Endothelial cell of hepatic sinusoid (primary cell): ENCODE data around the gene TXNL4A.

ENCODE experiments used
- in situ Hi-C: cut with HindIII; loops from 2 replicates; pipeline ENCODE4 v1.10.0; 2017; ENCODE audit warnings: low sequenced_read_pairs

Gene TXNL4A

DNA sequence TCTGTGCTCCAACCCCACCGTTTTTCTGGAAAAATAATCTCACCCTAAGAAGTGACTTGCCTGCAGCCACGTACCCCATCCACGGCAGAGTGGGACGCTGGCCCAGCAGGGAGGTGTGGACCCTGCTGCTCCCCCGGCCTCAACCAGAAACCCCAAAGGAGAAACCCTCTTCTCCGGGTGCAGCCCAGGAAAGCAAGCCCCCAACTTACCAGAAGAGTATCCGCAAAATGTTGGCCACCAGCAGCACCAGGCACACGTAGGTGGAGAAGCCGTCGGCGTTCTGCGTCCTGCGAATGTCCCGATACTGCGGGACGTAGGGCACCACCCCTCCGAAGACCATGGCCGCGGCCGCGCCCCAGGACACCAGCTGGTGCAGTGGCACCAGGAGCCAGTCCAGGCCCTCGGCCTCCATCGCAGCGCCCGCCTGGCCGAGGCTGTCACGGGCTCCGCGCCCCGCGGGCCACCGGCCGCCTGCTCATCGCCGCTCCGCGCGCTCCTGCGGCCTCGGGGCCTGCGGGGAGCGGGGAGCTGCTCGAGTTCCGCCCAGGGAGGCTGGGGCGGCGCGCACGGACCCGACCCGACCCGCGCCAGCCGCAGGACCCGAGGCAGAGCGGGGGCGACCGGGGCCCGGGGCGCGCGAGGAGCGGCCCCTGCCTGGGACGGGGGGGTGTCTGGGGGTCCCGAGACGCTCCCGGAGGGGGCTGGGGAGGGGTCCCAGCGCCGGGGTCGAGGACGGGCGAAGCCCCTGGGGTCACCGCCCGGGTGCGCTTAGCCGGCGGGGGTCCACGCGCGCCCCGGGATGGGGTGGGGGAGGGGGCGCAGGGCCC lies 37.6 kb downstream of the TXNL4A start:
- in situ Hi-C loops = no loop called here

GRCh38 chr18:79949697-79950487 lies 38.5 kb downstream of the TXNL4A start:
- in situ Hi-C loops = no loop called here

GRCh38 chr18:79948719-79949411 lies 39.5 kb downstream of the TXNL4A start:
- in situ Hi-C loops = no loop called here

- in situ Hi-C loops = no loop called here
Measured at GRCh38 chr18:79947881-79948610, 40.3 kb downstream of the TXNL4A start.

DNA sequence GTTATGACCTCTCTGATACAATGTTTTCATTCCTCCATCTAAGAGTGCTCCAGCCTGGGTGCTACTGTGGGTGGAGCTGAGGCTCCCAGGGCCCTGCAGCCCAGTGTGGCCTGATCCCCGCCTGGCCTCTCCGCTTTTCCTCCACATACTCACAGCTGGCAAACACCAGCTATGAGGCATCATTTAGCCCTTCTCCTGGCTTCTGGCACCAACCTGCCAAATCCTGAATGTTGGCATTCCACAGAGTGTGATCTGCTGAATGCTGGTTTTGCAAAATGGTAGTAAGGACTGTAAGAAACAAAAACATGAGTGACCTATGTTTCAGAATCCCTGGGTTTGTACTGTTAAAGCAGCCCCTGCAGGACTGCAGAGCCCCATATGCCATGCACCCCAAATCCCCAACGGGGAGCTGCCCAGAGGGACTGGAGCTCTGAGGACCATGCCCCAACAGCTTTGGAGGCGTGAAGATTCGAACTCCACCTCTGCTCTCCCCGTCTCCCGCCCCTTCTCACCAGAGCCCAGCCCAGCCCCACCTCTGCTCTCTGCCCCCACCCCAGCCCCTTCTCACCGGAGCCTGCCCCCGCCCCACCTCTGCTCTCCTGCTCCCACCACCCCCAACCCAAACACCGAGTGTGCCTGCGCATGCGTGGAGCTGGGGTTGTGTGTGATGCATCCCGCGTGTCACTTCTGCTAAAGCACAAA lies 41.2 kb downstream of the TXNL4A start:
- in situ Hi-C loops = no loop called here

DNA sequence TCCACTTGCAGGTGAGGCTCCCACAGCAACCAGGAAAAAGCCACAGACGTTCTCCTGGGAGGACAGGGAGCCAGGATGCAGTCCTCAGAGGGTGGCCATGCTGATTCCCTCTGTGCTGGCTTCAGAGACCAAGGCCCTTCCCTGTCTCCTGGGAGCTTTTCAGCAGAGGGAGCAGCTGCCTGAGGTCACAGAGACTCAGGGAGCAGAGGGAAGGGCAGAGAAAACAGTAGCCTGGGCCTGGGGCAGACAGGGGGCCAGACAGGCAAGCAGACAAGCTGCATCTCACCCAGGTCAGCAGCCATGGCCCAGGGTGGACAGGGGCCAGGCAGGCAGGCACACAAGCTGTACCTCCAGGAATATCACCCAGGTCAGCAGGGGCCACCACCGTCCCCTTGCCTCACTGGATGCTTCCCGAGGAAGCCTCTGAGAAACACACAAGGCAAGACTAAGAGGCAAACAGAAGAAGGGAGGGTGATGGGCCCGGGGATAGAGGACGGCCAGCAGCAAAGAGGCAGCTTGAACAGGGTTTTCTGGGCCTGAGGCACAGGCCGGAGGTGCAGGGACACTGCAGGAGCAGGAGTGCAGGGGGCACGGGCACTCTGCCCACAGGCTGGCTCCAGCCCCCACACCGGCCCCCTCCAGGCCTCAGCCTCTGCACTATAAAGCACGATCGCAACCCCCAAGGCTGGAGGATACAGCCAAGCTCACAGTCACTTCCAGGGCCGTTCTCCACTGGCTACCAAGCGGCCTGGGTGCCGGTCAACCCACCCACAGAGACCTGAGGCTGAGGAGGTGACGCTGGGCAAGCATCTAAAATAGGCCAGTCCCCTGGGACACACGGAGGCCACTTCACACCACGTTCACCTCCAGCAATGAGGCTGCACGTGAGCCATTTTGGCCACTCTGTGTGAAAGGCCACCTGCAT lies 43.0 kb downstream of the TXNL4A start:
- in situ Hi-C loops = no loop called here

DNA sequence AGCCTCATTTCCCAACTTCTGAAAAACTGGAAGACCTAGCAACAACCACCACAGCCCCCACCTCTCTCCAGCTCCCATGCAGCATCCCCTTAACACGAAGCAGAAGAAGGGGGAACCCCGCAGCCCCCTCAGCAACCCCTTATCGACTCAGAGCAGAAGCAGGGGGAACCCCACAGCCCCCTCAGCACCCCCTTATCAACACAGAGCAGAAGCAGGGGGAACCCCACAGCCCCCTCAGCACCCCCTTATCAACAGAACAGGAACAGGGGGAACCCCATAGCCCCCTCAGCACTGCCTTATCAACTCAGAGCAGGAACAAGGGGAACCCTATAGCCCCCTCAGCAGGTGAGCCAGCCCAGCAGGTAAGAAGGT lies 43.6 kb downstream of the TXNL4A start:
- in situ Hi-C loops = no loop called here

DNA sequence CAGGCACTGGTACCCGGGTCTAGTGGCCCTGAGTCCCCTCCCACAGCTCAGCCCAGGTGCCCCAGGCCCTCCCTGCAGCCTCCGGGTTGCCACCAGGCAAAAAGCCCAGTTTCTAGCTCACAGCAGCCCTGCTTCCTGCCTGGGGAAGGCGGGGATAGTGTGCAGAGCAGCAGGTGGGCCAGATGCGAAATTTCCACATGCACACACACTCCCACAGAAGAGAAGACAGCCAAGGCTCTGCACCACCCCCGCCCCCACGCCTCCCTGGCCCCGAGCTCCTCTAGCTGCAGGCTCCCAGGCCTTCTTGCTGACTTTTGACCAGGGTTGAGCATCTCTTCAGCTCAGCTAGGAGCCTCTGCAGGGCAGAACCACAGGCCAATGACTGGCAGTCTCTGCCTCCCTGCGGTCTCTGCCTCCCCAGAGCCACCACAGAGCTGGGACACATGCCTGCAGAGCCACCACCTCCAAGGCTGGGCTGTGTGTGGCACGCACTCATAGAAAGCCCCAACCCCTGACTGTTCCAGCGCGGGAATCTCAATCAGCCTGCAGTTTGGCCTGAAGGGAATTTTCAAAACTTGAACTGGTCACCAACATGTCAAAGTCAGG lies 44.1 kb downstream of the TXNL4A start:
- in situ Hi-C loops = no loop called here

GRCh38 chr18:79943608-79944125 lies 44.7 kb downstream of the TXNL4A start:
- in situ Hi-C loops = no loop called here

- in situ Hi-C loops = no loop called here
Measured at GRCh38 chr18:79942786-79943607, 45.4 kb downstream of the TXNL4A start.

DNA sequence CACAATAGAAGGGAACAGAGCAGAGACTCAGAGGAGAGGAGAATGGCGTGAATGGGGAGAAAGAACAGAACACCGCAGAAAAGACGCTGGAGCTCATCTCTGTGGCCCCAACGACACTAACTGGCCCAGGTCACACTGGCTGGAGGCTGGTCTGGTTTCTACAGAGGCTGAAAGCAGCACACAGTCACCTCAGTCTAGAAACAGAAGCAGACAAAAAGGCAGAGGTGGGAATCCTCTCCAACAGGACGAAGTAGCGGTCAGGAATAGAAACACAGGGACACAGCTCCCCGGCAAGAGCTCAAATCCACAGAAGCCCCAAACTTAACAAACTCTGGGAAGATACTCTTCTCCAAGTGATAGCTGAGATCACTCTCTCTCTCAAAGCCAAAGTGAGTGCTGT lies 46.2 kb downstream of the TXNL4A start:
- in situ Hi-C loops = no loop called here

DNA sequence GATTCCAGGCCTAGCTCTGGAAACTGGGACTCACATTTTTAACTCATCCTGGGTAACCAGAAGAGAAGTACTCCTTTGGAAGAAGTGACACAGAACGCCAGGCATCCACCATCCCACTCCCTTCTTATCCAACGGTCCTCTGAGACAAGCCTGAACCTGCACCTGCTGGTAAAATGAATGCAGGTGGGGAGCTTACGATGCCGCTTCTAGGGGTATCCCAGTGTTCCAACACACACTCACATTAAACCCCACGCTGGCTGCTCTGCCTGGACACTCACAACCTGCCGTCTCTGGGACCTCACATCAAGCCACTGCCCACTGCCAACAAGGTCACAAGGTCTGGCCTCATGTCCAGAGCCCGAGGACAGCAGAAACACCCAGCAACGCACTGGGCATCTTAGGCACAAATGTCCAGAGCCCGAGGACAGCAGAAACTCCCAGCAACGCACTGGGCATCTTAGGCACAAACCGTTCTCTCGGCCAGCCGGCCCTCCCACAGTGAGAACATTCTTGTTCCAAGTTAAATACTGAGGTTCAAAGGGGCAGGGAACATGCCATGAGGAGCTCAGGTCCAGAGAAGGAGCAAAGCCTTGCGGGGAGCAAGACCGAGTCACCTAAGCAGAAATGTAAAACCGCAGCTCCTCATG lies 46.8 kb downstream of the TXNL4A start:
- in situ Hi-C loops = no loop called here

DNA sequence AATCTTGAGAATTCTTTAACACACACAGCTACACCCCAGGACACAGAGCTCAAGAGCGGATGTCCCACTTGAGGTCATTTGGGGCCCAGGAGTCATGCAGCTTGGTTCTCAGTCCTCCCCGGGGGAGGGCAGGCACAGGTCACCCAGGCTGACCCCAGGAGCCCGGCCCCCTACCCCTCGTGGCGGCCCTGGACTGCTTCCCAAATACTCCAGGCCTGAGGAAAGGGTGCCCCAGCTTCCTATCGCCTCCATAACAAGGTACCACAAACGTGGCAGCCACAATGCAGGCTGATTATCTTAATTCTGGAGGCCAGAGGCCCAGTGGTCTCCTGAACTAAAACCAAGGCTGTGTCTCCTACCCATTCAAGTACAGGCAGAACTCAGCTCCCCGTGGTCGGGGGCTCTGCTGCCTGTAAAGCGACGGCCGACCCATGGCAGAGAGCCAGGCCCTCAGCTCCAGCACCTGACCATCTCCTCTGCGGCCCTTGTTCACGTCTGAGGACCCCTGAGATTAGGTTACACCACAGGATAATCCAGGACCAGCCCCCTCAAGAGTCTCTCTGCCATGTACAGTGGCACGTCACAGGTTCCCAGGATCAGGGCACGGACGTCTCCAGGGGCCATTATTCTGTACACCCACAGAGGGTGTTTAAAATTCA lies 47.4 kb downstream of the TXNL4A start:
- in situ Hi-C loops = no loop called here

GRCh38 chr18:79940126-79940813 lies 48.1 kb downstream of the TXNL4A start:
- in situ Hi-C loops = no loop called here

- in situ Hi-C loops = no loop called here
Measured at GRCh38 chr18:79939096-79939495, 49.3 kb downstream of the TXNL4A start.

- in situ Hi-C loops = no loop called here
Measured at GRCh38 chr18:79938196-79938595, 50.2 kb downstream of the TXNL4A start.
